Brain pericyte (primary cell): ENCODE results near the gene IL17RA.

ENCODE experiments used
- DNase-seq: peaks from one replicate; pipeline ENCODE4 v3.0.0-alpha.2; 2012; ENCODE audit warnings: low read depth, low spot score

IL17RA gene

GRCh38 chr22:17106161-17106784 is 21.5 kb downstream of the IL17RA start:
- no peak for DNase-seq

DNA sequence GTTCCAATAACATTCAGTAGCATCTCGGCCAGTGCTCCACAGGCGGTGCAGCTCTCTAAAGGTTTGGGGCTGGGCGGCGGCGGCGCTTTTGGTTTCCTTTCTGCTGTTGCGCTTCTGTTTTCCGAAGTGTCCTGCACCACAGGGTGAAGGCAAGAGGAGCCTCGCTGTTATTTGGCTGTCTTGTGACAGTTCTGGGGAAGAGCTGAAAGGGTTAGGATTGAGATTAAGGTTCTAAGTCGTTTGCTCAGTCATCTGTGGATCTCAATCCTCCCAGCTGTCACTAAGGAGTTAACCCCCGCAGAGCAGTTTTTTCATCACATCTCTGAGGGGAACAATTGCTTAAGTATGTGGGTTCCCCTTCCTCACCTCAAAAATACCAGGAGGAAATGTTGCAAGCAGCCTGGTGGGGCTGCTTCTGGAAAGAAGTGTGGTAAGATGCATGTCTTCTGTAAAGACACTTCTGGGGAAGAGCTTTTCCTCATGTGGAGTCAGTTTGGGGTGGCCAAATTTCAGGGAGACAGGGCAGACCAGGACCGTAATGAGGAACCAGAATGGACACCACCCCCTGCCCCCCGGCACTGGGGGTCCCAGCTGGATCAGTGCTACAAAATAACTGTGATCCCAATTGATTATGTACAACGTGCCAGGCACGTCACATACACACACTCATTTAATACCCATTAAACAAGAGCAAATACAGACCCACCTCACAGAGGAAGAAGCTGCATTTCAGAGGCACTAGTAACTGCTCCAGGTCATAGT is 22.2 kb downstream of the IL17RA start:
- DNase-seq, result no peak

DNA sequence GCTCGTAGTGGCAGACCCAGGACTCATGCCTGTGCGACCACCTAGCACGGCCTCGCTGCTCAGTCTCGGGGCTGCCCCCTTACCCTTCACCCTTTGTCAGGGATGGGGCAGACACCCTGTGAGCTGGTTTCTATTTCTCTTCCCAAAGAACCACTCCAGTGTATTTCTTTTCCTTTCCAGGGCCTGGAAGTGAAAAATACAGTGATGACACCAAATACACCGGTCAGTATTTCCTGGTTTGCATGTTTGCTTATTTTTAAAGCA is 22.7 kb downstream of the IL17RA start:
- DNase-seq, result no peak

- DNase-seq, result no peak
Observed at GRCh38 chr22:17108256-17109112, 23.7 kb downstream of the IL17RA start.

GRCh38 chr22:17109113-17109865 is 24.5 kb downstream of the IL17RA start:
- no peak for DNase-seq

DNA sequence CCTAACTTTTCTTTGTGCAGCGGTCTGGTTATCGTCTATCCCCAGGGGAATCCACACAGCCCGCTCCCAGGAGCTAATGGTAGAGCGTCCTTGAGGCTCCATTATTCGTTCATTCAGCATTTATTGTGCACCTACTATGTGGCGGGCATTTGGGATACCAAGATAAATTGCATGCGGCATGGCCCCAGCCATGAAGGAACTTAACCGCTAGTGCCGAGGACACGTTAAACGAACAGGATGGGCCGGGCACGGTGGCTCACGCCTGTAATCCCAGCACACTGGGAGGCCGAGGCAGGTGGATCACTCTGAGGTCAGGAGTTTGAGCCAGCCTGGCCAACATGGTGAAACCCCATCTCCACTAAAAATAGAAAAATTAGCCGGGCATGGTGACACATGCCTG is 25.2 kb downstream of the IL17RA start:
- no peak for DNase-seq

DNA sequence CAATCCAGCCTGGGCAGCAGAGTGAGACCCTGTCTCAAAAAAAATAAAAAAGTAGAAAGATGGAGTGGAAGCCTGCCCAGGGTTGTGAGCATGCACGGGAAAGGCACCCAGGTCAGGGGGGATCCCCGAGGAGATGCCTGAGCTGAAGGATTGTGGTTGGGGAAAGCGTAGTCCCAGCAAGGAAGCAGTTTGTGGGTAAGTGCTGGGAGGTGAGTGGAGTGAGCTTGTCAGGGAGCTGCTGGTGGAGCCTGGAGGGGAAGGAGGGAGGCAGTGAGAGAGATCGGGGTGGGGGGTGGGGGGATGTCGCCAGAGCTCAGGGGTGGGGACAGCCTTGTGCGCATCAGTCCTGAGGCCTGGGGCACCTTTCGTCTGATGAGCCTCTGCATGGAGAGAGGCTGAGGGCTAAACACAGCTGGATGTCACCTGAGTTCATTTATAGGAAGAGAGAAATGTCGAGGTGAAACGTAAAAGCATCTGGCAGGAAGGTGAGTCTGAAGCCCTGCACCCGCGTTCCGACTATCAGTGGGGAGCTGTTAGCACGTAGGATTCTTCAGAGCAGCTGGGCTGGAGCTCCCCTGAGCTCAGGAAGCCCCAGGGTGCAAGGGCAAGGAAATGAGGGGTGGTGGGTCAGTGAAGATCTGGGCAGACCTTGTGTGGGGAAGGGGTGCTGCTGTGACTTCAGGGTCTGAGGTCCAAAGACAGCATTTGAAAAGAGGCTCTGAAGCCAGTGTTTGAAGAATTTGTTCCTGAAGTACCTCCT is 26.2 kb downstream of the IL17RA start:
- DNase-seq, result no peak

GRCh38 chr22:17112491-17113042 is 27.8 kb downstream of the IL17RA start:
- DNase-seq, result no peak

- DNase-seq, result no peak
Observed at GRCh38 chr22:17113600-17113999, 28.8 kb downstream of the IL17RA start.

GRCh38 chr22:17114173-17114897 is 29.5 kb downstream of the IL17RA start:
- no peak for DNase-seq

DNA sequence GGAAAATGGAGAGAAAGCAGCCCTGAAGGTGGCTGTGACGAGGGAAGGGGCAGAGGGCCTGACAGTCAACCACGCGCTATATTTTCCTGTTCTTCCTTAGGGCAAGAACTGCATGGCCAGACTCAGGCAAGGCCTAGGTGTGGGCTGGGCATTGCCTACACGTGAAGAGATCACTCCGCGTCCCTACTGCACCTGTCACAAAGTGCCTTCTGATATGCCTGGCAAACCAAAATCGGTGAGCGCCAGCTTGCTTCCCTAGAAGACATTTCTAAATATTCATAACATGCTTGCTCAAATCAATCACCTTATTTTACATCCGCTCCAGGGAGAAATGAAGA is 30.1 kb downstream of the IL17RA start:
- no peak for DNase-seq

GRCh38 chr22:17115236-17115635 is 30.4 kb downstream of the IL17RA start:
- no peak for DNase-seq

- DNase-seq, result no peak
Observed at GRCh38 chr22:17115945-17116565, 31.3 kb downstream of the IL17RA start.

DNA sequence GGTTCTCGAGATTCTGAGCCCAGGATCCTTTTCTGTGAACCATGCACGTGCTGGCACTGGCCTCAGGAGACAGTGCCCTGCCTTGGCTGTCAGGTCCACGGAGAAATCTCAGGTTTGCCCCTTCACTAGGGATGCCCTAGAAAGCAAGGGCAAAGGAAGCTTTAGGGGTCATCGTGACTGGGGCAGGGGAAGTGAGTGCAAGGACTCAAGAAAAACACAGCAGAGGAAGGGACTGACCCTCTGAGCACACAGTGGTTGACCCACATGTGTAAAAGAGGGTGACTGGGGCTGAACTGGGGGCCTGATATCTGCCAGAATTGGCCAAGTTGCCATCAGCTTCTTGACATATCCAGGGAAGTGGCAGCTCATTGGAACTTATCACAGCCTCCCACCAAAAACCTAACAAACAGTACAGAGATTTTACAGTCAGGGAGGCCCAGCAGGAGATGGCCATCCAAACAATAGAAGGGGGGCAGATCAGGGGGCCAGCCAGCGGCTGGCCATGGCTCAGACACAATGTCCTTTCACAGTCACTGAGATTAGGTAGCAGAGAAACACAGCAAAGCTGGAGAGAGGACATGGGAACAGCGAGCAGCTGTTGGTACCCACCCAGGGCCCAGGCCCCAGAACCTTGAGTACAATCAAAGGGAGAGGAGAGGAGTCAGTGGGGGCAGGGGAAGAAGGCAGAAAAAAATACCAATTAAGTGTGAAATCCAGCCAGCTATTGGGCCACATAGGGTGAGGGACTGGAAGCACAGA is 32.0 kb downstream of the IL17RA start:
- no peak for DNase-seq

- DNase-seq, result no peak
Observed at GRCh38 chr22:17117400-17117799, 32.6 kb downstream of the IL17RA start.

- DNase-seq, result no peak
Observed at GRCh38 chr22:17117890-17118289, 33.1 kb downstream of the IL17RA start.

GRCh38 chr22:17118342-17118741 is 33.5 kb downstream of the IL17RA start:
- no peak for DNase-seq

GRCh38 chr22:17119481-17120202 is 34.8 kb downstream of the IL17RA start:
- DNase-seq, result no peak

DNA sequence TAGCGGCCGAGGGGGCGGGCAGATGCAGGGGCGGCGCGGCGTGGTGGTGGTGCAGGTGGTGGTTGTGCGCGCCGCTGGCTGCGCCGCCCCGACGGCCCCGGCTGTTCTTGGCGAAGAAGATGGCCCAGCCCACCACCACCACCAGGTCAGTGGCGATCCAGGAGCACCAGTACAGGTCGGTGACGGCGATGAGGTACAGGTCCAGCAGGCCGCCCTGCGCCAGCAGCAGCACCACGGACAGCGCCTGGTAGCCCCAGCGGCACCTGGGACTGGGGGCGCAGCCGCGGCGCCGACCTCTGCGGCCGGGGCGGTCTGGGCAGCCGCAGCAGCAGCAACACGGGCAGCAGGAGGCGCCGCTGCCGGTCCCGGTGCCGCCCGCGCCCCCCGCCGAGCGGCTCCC is 35.5 kb downstream of the IL17RA start:
- no peak for DNase-seq
